Common myeloid progenitor, CD34-positive (primary cell): ENCODE results near the gene SHFL.
A peak's percentile ranks its signal among the peaks of the same experiment; 100 is the strongest.

Experiments used
- CTCF ChIA-PET: fragments of 350-600 bp; sonication (Branson Sonifier 250); formaldehyde crosslinking; loops from one replicate; lab custom pipeline; 2021; ENCODE audit warnings: antibody characterized with exemption; lab: Charles Lee
- POLR2A ChIA-PET: fragments of 350-600 bp; sonication (Branson Sonifier 250); formaldehyde crosslinking; loops from one replicate; lab custom pipeline; 2021; ENCODE audit warnings: antibody characterized with exemption; lab: Charles Lee
- DNase-seq, 3 donors: peaks; one replicate each; pipeline versions ENCODE4 v3.0.0 to v3.0.0-alpha.2; 2013
- H3K27ac ChIP-seq, 2 experiments: 1 replicate in 1 of 2; 2 replicates in 1 of 2; pipeline ENCODE4 v1.7.0; 2013; ENCODE audit warnings: inconsistent platforms in 2 of 2, low read length in 2 of 2, mild to moderate bottlenecking in 2 of 2, low read depth in 1 of 2, moderate library complexity in 1 of 2; ENCODE audit not compliant: severe bottlenecking in 2 of 2, insufficient read depth in 1 of 2, poor library complexity in 1 of 2
- H3K27me3 ChIP-seq, 5 experiments: replicated peaks in 2 of 5; 1 replicate in 3 of 5; 2 replicates in 2 of 5; pipeline versions ENCODE4 v1.6.1 to v1.7.0; 2013; ENCODE audit warnings: low read length in 4 of 5, mild to moderate bottlenecking in 2 of 5, moderate library complexity in 2 of 5, inconsistent platforms in 1 of 5; ENCODE audit not compliant: insufficient read depth in 5 of 5, control insufficient read depth in 4 of 5
- H3K36me3 ChIP-seq, 4 experiments: 1 replicate in 2 of 4; 2 replicates in 2 of 4; pipeline versions ENCODE4 v1.6.1 to v1.7.0; 2013; ENCODE audit warnings: low read length in 3 of 4, control low read depth in 1 of 4, mild to moderate bottlenecking in 1 of 4; ENCODE audit not compliant: control insufficient read depth in 4 of 4, insufficient read depth in 4 of 4
- H3K4me1 ChIP-seq, 4 experiments: 1 replicate in 3 of 4; 2 replicates in 1 of 4; pipeline versions ENCODE4 v1.6.1 to v1.7.1; 2013; ENCODE audit warnings: low read length in 3 of 4, mild to moderate bottlenecking in 3 of 4, control low read depth in 1 of 4, inconsistent platforms in 1 of 4, moderate library complexity in 1 of 4; ENCODE audit not compliant: control insufficient read depth in 4 of 4, insufficient read depth in 4 of 4; ENCODE audit errors: control extremely low read depth in 1 of 4
- H3K4me3 ChIP-seq, 7 experiments: 1 replicate in 4 of 7; 2 replicates in 3 of 7; pipeline versions ENCODE4 v1.5.1 to v1.7.0; 2013; ENCODE audit warnings: mild to moderate bottlenecking in 7 of 7, low read length in 6 of 7, moderate library complexity in 6 of 7, inconsistent platforms in 2 of 7, low read depth in 2 of 7, control low read depth in 1 of 7; ENCODE audit not compliant: insufficient read depth in 4 of 7, control insufficient read depth in 1 of 7; ENCODE audit errors: extremely low read depth in 1 of 7
- H3K9me3 ChIP-seq, 5 experiments: 1 replicate in 4 of 5; 2 replicates in 1 of 5; pipeline versions ENCODE4 v1.6.1 to v1.7.1; 2013; ENCODE audit warnings: low read length in 4 of 5, mild to moderate bottlenecking in 2 of 5, inconsistent platforms in 1 of 5, low read depth in 1 of 5, moderate library complexity in 1 of 5; ENCODE audit not compliant: control insufficient read depth in 4 of 5, insufficient read depth in 2 of 5; ENCODE audit errors: control extremely low read depth in 1 of 5
- WGBS: methylation state at CpG from one replicate; pipeline ENCODE4 v1.1.5; 2013; ENCODE audit not compliant: insufficient coverage; 5-methylcytosine and 5-hydroxymethylcytosine counted together

SHFL gene

GRCh38 chr19:10045371-10045770, 40.7 kb upstream of the SHFL start:
- WGBS: 40% methylated on average over 1 of the region's 1 CpG
- CTCF ChIA-PET: interaction anchor here (0.7 to 0.9 kb wide), 2 partner anchors 62 to 826 kb away, joined by 3 read pairs; no protein-coding TSS in a partner anchor
- no peak for DNase-seq
- POLR2A ChIA-PET: no interaction called here
- H3K27me3 ChIP-seq: no peaks in the 10 kb centered on the region
- no peak overlapping the region for H3K4me3 ChIP-seq
- no peak overlapping the region for H3K27ac ChIP-seq
- H3K4me1 ChIP-seq: no peaks in the 10 kb centered on the region
- no peaks in the 10 kb centered on the region for H3K36me3 ChIP-seq
- H3K9me3 ChIP-seq: peaks cover 0 to 67% (median 39%) of the 10 kb centered on the region in 5 experiments

- POLR2A ChIA-PET: no interaction called here
- Histone ChIP-seq H3K27ac (no peak overlapping the region), H3K4me3 (no peak overlapping the region), H3K9me3 (peaks cover 0 to 25% (median 14%) of the 10 kb centered on the region in 5 experiments), H3K27me3 (no peaks in the 10 kb centered on the region), H3K4me1 (no peaks in the 10 kb centered on the region), H3K36me3 (no peaks in the 10 kb centered on the region)
- CTCF ChIA-PET: no interaction called here
- 71% methylated on average over 1 of the region's 2 CpGs for WGBS
- DNase-seq: no peak
Observed at GRCh38 chr19:10049626-10050025, 36.5 kb upstream of the SHFL start.

- POLR2A ChIA-PET: no interaction called here
- no peak overlapping the region for H3K4me3 ChIP-seq
- 72% methylated on average over 15 of the region's 21 CpGs for WGBS
- H3K36me3 ChIP-seq: no peaks in the 10 kb centered on the region
- H3K9me3 ChIP-seq: peaks cover 0 to 4% (median 0%) of the 10 kb centered on the region in 5 experiments
- H3K27me3 ChIP-seq: peaks cover 0 to 1% (median 0%) of the 10 kb centered on the region in 5 experiments
- H3K27ac ChIP-seq: no peak overlapping the region
- no peaks in the 10 kb centered on the region for H3K4me1 ChIP-seq
- no peak for DNase-seq
- CTCF ChIA-PET: no interaction called here
Observed at GRCh38 chr19:10052602-10053360, 33.3 kb upstream of the SHFL start.

- no peak overlapping the region for H3K27ac ChIP-seq
- WGBS: 50% methylated on average over 8 of the region's 21 CpGs
- POLR2A ChIA-PET: no interaction called here
- no peaks in the 10 kb centered on the region for H3K36me3 ChIP-seq
- no peaks in the 10 kb centered on the region for H3K4me1 ChIP-seq
- H3K27me3 ChIP-seq: peaks cover 0 to 15% (median 2%) of the 10 kb centered on the region in 5 experiments
- DNase-seq: peak in 1 of 3 donors; percentile 21
- CTCF ChIA-PET: no interaction called here
- H3K9me3 ChIP-seq: peaks cover 0 to 2% (median 0%) of the 10 kb centered on the region in 5 experiments
- no peak overlapping the region for H3K4me3 ChIP-seq
Observed at GRCh38 chr19:10061717-10062310, 24.3 kb upstream of the SHFL start.

GRCh38 chr19:10068205-10068604, 17.9 kb upstream of the SHFL start:
- H3K4me1 ChIP-seq: no peaks in the 10 kb centered on the region
- H3K27me3 ChIP-seq: peaks cover 0 to 7% (median 0%) of the 10 kb centered on the region in 5 experiments
- H3K9me3 ChIP-seq: peaks cover 0 to 2% (median 0%) of the 10 kb centered on the region in 5 experiments
- no peak overlapping the region for H3K4me3 ChIP-seq
- POLR2A ChIA-PET: no interaction called here
- no peak overlapping the region for H3K27ac ChIP-seq
- CTCF ChIA-PET: no interaction called here
- 73% methylated on average over 4 of the region's 4 CpGs for WGBS
- H3K36me3 ChIP-seq: no peaks in the 10 kb centered on the region
- DNase-seq: peak in 1 of 3 donors; percentile 31

GRCh38 chr19:10069046-10069445, 17.1 kb upstream of the SHFL start:
- no peak overlapping the region for H3K4me3 ChIP-seq
- WGBS: 81% methylated on average over 5 of the region's 6 CpGs
- ChIA-PET CTCF (no interaction called here), POLR2A (no interaction called here)
- DNase-seq: no peak
- H3K36me3 ChIP-seq: no peaks in the 10 kb centered on the region
- no peak overlapping the region for H3K27ac ChIP-seq
- H3K9me3 ChIP-seq: peaks cover 0 to 6% (median 5%) of the 10 kb centered on the region in 5 experiments
- H3K4me1 ChIP-seq: no peaks in the 10 kb centered on the region
- H3K27me3 ChIP-seq: peaks cover 0 to 7% (median 0%) of the 10 kb centered on the region in 5 experiments
